22Rv1 (cell line): Measurements from ENCODE around the gene ABCA13.

Experiments
- CTCF ChIP-seq: fragments of 450-650 bp; IDR thresholded peaks from 2 replicates; pipeline ENCODE4 v1.5.1; 2017; ENCODE audit warnings: mild to moderate bottlenecking
- ZFX ChIP-seq: fragments of 450-650 bp; IDR thresholded peaks from 2 replicates; pipeline ENCODE4 v1.6.1; 2017; ENCODE audit warnings: antibody characterized with exemption, borderline replicate concordance

GRCh38 chr7:48280100-48280499 is 108.8 kb downstream of the ABCA13 start:
- TF ChIP-seq CTCF (no peak), ZFX (no peak)
